ENCODE data around the gene NUP210.

DNA sequence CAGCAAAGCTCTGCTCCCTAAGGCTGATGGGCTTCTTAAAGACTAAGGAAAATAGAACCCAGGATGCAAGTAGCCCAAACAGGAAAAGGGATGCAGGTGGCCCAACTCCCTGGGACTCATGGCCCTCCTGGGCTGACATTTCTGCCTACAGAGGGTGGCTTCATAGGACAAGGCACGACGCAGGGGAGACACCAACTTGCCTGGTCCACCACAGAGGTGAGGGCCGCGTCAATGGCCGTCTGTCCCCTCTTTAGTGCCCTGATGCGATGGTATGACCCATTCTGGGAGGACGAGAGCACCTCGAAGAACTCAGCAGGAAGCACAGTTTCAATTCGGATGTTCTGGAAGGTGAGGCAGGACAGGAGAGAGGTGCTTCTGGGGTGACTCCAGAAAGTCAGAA, 44.0 kb downstream of the NUP210 start:
- TF ChIP-seq CTCF (IDR thresholded peaks at IDR 0.05) = no peak
- TF ChIP-seq POLR2A (IDR thresholded peaks at IDR 0.05) = no peak

Data from lower leg skin (tissue), 3 donors.